Central memory CD8-positive, alpha-beta T cell (primary cell): Measurements from ENCODE around the gene SF3B3.

Experiments
- ATAC-seq: fragments of 150-1000 bp; cut with Tn5 transposase; replicated peaks from 2 replicates; pipeline ENCODE4 v1.10.0; 2022; ENCODE audit warnings: mild to moderate bottlenecking, moderate FRiP score, moderate number of reproducible peaks; ENCODE audit not compliant: poor library complexity, severe bottlenecking; ENCODE audit errors: extremely low read depth
- DNase-seq, 2 donors: peaks; one replicate each; pipeline ENCODE4 v3.0.0; 2021; ENCODE audit warnings: low spot score in 2 of 2
- H3K27ac Mint-ChIP-seq: one replicate; pipeline ENCODE4 v1.8.0; 2022; ENCODE audit warnings: low read depth, mild to moderate bottlenecking, moderate library complexity, mixed read lengths
- H3K27me3 Mint-ChIP-seq: one replicate; pipeline ENCODE4 v1.8.0; 2022; ENCODE audit warnings: mixed read lengths
- H3K36me3 Mint-ChIP-seq: one replicate; pipeline ENCODE4 v1.8.0; 2022; ENCODE audit warnings: mild to moderate bottlenecking, moderate library complexity, mixed read lengths; ENCODE audit not compliant: insufficient read depth
- H3K4me1 Mint-ChIP-seq: one replicate; pipeline ENCODE4 v1.8.0; 2022; ENCODE audit warnings: mixed read lengths
- H3K4me3 Mint-ChIP-seq: one replicate; pipeline ENCODE4 v1.8.0; 2022; ENCODE audit warnings: mild to moderate bottlenecking, moderate library complexity, mixed read lengths
- H3K9me3 Mint-ChIP-seq: one replicate; pipeline ENCODE4 v1.8.0; 2022; ENCODE audit warnings: mixed read lengths

The SF3B3 gene

GRCh38 chr16:70523743-70524398 lies at the start of gene SF3B3:
TSS of gene SF3B3 (plus strand) at chr16:70523816. CDS start at chr16:70526657, 2,841 bp downstream.
- Mint-ChIP-seq H3K4me3 (peak within 1 kb of the TSS; percentile 95), H3K36me3 (peaks cover 57% of the 10 kb centered on the region), H3K4me1 (peaks cover 61% of the 10 kb centered on the region), H3K9me3 (no peaks in the 10 kb centered on the region), H3K27ac (peak within 1 kb of the TSS; percentile 99), H3K27me3 (no peaks in the 10 kb centered on the region)
- DNase-seq: peak; percentile 66 to 76
- ATAC-seq: peak; percentile 57

- H3K4me3 Mint-ChIP-seq: no peak overlapping the region
- H3K27me3 Mint-ChIP-seq: no peaks in the 10 kb centered on the region
- H3K9me3 Mint-ChIP-seq: no peaks in the 10 kb centered on the region
- ATAC-seq (no peak), DNase-seq (no peak)
- peaks cover 4% of the 10 kb centered on the region for H3K4me1 Mint-ChIP-seq
- peaks cover 3% of the 10 kb centered on the region for H3K36me3 Mint-ChIP-seq
- no peak overlapping the region for H3K27ac Mint-ChIP-seq
Observed at GRCh38 chr16:70474320-70475053, 49.1 kb upstream of the SF3B3 start.

DNA sequence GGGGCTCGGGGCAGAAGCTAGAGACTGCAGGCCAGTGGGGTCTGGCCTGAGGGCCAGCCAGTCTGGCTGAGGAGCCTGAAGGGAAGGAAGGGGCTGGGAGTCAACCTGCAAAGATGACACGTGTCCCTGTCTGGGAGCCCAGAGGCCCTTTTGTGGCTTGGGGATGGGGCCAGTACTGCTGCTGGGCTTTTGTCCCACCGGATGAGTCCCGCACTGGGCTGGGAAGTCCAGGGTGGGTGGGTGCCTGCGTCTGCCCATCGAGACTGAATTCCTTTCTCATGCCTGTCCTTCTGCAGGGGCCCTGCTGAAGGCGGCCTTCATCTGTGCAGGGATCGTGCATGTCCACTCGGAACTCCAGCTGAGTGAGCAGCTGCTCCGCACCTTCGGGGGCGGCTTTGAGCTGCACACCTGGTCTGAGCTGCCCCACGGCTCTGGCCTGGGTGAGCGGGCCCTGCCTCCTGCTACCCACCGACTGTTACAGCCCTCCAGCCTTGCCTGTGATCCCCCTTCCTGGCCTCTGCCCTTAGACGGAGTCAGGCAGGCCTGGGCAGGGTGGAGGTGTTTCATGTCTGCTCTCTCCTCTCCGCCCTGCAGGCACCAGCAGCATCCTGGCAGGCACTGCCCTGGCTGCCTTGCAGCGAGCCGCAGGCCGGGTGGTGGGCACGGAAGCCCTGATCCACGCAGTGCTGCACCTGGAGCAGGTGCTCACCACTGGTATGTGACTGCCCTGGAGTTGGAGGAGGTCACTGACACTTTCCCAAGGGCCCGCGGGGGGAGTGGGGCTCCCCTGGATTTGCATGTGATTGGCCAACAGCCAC lies 48.4 kb upstream of the SF3B3 start:
- H3K27ac Mint-ChIP-seq: no peak overlapping the region
- ATAC-seq (no peak), DNase-seq (no peak)
- no peaks in the 10 kb centered on the region for H3K27me3 Mint-ChIP-seq
- peaks cover 3% of the 10 kb centered on the region for H3K36me3 Mint-ChIP-seq
- H3K9me3 Mint-ChIP-seq: no peaks in the 10 kb centered on the region
- no peak overlapping the region for H3K4me3 Mint-ChIP-seq
- H3K4me1 Mint-ChIP-seq: peaks cover 4% of the 10 kb centered on the region

- Mint-ChIP-seq H3K4me3 (no peak overlapping the region), H3K27ac (peak overlapping the region; percentile 75), H3K4me1 (peaks cover 4% of the 10 kb centered on the region), H3K36me3 (peaks cover 5% of the 10 kb centered on the region), H3K27me3 (no peaks in the 10 kb centered on the region), H3K9me3 (no peaks in the 10 kb centered on the region)
- DNase-seq: no peak
- ATAC-seq: peak; percentile 43
Observed at GRCh38 chr16:70476272-70477020, 47.2 kb upstream of the SF3B3 start.

DNA sequence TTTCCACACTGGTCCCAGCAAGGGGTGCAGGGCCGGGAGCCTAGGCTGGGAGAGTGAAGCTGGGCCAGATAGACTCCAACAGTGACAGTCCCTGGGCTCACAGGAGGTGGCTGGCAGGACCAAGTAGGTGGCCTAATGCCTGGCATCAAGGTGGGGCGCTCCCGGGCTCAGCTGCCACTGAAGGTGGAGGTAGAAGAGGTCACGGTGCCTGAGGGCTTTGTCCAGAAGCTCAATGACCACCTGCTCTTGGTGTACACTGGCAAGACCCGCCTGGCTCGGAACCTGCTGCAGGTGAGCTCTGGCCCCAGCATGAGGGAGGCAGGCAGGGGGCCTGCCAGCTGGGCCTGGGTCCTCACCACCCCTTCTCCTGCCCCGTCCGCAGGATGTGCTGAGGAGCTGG lies 45.4 kb upstream of the SF3B3 start:
- DNase-seq (no peak), ATAC-seq (no peak)
- Mint-ChIP-seq H3K9me3 (no peaks in the 10 kb centered on the region), H3K27me3 (no peaks in the 10 kb centered on the region), H3K36me3 (peaks cover 5% of the 10 kb centered on the region), H3K4me3 (no peak overlapping the region), H3K27ac (peak overlapping the region; percentile 51), H3K4me1 (peaks cover 4% of the 10 kb centered on the region)

DNA sequence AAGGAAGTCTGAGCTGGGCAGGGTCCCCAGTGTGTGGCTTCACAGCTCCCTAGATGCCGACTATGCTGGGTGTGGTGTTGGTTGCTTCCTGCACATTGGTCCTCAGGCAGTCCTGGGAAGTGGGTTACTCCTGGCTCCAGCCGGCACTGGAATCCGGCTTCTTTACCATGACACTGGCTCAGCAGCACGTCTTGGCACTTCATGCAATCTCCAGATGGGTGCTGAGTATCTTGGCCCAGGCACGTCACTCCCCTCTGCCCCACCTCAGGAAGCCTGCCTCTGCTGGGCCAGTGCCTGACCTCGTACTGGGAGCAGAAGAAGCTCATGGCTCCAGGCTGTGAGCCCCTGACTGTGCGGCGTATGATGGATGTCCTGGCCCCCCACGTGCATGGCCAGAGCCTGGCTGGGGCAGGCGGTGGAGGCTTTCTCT lies 44.7 kb upstream of the SF3B3 start:
- ATAC-seq (no peak), DNase-seq (no peak)
- Mint-ChIP-seq H3K4me3 (no peak overlapping the region), H3K9me3 (no peaks in the 10 kb centered on the region), H3K27me3 (no peaks in the 10 kb centered on the region), H3K36me3 (peaks cover 5% of the 10 kb centered on the region), H3K27ac (no peak overlapping the region), H3K4me1 (peaks cover under 1% of the 10 kb centered on the region)

DNA sequence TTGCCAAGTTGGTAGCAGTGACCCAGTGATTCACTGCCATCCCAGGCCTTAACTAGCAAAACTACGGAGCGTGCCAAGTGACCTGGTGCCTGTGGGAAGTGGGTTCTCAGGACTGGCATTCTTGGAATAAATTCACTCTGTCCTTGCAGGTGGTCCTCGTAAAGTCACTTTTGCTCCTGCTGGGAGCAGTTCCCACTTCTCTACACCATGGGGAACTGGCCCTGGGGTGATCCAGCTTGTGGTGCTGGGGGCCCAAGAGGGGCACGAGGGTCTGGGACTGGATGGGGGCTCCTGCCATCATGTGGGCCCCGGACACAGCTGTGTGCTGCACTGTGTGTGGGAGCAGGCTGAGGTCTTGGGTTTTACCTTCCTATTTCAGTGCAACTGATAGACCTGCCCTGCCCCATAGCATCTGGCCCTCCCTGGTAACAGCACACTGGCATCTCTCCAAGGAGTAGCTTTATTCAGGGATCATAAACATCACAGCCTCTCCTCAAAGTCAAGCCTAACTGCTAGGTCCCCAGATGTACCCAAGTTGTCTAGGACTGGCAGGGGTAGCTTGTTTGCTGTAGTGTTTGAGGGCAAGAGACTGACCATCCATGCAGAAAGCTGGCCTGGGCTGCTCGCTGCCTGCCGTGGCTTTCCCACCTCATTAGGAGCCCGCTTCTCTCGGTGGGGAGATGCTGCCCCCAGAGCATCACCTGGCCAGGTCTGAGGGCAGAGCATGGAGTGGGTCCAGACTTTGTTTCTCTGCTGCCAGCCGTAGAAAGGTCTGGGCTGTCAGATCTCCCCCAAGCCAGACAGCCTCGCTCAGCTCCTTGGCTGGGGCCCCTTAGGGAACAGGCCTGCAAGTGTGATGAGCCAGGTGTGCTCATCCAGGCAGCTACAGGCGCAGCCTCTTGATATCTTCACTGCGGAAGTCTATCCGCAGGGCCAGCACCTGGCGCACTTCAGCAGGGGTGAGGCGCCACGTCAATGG lies 43.2 kb upstream of the SF3B3 start:
- no peaks in the 10 kb centered on the region for H3K27me3 Mint-ChIP-seq
- H3K4me1 Mint-ChIP-seq: no peaks in the 10 kb centered on the region
- peak overlapping the region; percentile 41 for H3K27ac Mint-ChIP-seq

DNA sequence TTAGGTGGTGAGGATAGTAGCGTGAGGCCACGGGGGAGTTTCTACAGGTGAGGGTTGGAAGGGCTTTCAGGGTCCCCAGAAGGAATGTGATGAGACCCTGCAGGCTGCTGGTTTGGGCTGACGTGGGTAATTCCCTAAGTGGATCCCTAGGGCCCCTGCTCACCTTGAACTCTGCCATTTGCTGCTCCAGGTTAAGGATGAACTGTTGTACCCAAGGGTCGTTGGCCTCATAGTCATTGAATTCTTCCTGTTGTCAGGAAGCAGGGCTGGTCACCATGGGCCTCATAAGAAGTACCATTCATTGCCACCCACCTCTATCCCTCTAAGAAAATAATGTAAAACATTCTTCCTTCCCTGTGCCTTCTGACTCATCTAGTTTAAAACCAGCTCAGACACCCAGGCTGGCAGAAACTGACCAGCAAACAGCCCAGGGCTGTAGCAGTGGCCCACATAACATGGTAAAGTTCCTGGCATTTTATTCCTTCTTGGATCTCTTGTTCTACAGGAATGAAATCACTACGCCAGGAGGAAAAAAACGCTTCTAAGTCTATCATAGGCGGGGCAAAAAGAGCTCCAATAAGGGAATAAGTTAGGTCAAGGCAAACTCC lies 41.6 kb upstream of the SF3B3 start:
- H3K36me3 Mint-ChIP-seq: peaks cover 18% of the 10 kb centered on the region
- no peaks in the 10 kb centered on the region for H3K9me3 Mint-ChIP-seq
- no peak overlapping the region for H3K4me3 Mint-ChIP-seq
- H3K27me3 Mint-ChIP-seq: no peaks in the 10 kb centered on the region
- no peak overlapping the region for H3K27ac Mint-ChIP-seq
- no peak for DNase-seq
- no peak for ATAC-seq
- no peaks in the 10 kb centered on the region for H3K4me1 Mint-ChIP-seq

More for the DNA sequence above, 43.2 kb upstream of the SF3B3 start:
- DNase-seq (no peak), ATAC-seq (no peak)
- Mint-ChIP-seq H3K4me3 (no peak overlapping the region), H3K36me3 (peaks cover 7% of the 10 kb centered on the region), H3K9me3 (no peaks in the 10 kb centered on the region)

DNA sequence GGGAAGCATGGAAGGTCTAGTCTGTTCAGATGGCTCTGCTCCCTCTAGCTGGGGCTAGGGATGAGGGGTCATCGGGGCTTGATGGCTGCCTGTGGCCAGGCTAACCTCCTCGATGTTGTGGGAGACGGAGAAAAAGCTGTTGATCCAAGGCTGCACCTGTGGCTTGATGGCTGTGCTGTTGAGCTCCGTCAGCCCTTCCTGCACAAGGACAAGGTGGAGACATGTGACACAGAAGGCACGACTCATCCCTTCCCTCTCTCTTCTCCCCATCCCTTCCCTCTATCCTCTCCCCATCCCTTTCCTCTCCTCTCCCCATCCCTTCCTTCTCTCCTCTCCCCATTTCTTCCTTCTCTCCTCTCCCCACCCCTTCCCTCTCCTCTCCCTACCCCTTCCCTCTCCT lies 41.0 kb upstream of the SF3B3 start:
- H3K27ac Mint-ChIP-seq: no peak overlapping the region
- no peak overlapping the region for H3K4me3 Mint-ChIP-seq
- H3K27me3 Mint-ChIP-seq: no peaks in the 10 kb centered on the region
- no peaks in the 10 kb centered on the region for H3K9me3 Mint-ChIP-seq
- no peak for DNase-seq
- no peak for ATAC-seq
- H3K4me1 Mint-ChIP-seq: no peaks in the 10 kb centered on the region
- H3K36me3 Mint-ChIP-seq: peaks cover 18% of the 10 kb centered on the region

DNA sequence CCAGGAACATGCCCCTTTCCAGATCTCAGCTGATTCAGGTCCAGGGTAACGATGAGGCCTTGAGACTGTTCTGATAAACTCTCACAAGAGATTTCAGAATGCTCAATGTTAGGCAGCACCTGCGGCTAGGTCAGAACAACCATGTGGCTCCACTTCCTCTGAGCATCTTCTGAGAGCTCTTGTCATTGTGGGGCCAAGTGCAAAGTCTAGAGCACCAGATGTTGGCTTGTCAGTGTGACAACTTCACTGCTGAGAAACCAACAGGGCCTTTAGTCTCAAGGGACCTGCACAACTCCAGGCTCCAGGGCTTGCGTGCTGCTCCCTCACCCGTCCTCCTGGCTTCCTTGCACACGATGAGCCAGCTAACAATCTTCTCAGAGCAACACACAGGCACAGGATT lies 40.2 kb upstream of the SF3B3 start:
- Mint-ChIP-seq H3K27ac (no peak overlapping the region), H3K27me3 (no peaks in the 10 kb centered on the region), H3K36me3 (peaks cover 20% of the 10 kb centered on the region), H3K9me3 (no peaks in the 10 kb centered on the region), H3K4me1 (no peaks in the 10 kb centered on the region), H3K4me3 (no peak overlapping the region)
- ATAC-seq (no peak), DNase-seq (no peak)

GRCh38 chr16:70484867-70485266 lies 38.7 kb upstream of the SF3B3 start:
- no peak for DNase-seq
- H3K9me3 Mint-ChIP-seq: no peaks in the 10 kb centered on the region
- no peak overlapping the region for H3K4me3 Mint-ChIP-seq
- H3K27me3 Mint-ChIP-seq: no peaks in the 10 kb centered on the region
- no peaks in the 10 kb centered on the region for H3K4me1 Mint-ChIP-seq
- H3K36me3 Mint-ChIP-seq: peaks cover 25% of the 10 kb centered on the region
- ATAC-seq: no peak
- H3K27ac Mint-ChIP-seq: no peak overlapping the region
